B cell (primary cell): ENCODE results near the gene SCFD2. TPM values are rescaled to one million over a fixed set of nuclear protein-coding genes. Genes with fewer than 3 reads are reported as not detected.

Experiments used
- ATAC-seq: fragments of 200-7000 bp; cut with Tn5 transposase; one replicate; pipeline ENCODE4 v1.10.0; 2021; ENCODE audit warnings: low read depth, mild to moderate bottlenecking, moderate number of reproducible peaks, moderate library complexity
- CTCF ChIA-PET: fragments of 350-600 bp; sonication (Branson Sonifier 250); formaldehyde crosslinking; loops from one replicate; lab custom pipeline; 2021; ENCODE audit warnings: antibody characterized with exemption, inconsistent platforms; lab: Charles Lee
- POLR2A ChIA-PET: fragments of 350-600 bp; sonication (Branson Sonifier 250); formaldehyde crosslinking; loops from one replicate; lab custom pipeline; 2021; ENCODE audit warnings: antibody characterized with exemption; lab: Charles Lee
- DNase-seq: peaks from one replicate; pipeline ENCODE4 v3.0.0; 2013
- H2AFZ ChIP-seq: 2 replicates; pipeline ENCODE4 v1.6.1; 2012; ENCODE audit warnings: mild to moderate bottlenecking, low read depth, low read length; ENCODE audit not compliant: insufficient read depth, poor library complexity, severe bottlenecking
- H3K27ac ChIP-seq, 2 donors: 1 replicate in 1 of 2; 2 replicates in 1 of 2; pipeline ENCODE4 v1.5.1; 2012 to 2013; ENCODE audit warnings: low read length in 2 of 2, mild to moderate bottlenecking in 2 of 2, moderate library complexity in 1 of 2
- H3K27me3 ChIP-seq, 4 experiments: fragments of 200-600 bp in 1 of 4; sonication (generic) in 1 of 4; replicated peaks in 1 of 4; 1 replicate in 2 of 4; 2 replicates in 2 of 4; pipeline versions ENCODE4 v1.6.1 to v1.7.0; 2013 to 2016; ENCODE audit warnings: low read length in 3 of 4, mild to moderate bottlenecking in 2 of 4, mixed read lengths in 1 of 4, moderate library complexity in 1 of 4; ENCODE audit not compliant: insufficient read depth in 4 of 4, control insufficient read depth in 3 of 4; ENCODE audit errors: control extremely low read depth in 1 of 4
- H3K36me3 ChIP-seq, 2 experiments: replicated peaks in 1 of 2; 1 replicate in 1 of 2; 2 replicates in 1 of 2; pipeline versions ENCODE4 v1.6.1 to v1.7.1; 2013; ENCODE audit warnings: low read length in 1 of 2; ENCODE audit not compliant: insufficient read depth in 2 of 2, control insufficient read depth in 1 of 2; ENCODE audit errors: control extremely low read depth in 1 of 2, extremely low read depth in 1 of 2
- H3K4me1 ChIP-seq, 2 donors: fragments of 200-600 bp in 1 of 2; sonication (generic) in 1 of 2; 1 replicate in 1 of 2; 2 replicates in 1 of 2; pipeline versions ENCODE4 v1.5.1 to v1.6.1; 2013 to 2017; ENCODE audit warnings: low read length in 2 of 2; ENCODE audit not compliant: control insufficient read depth in 2 of 2, insufficient read depth in 2 of 2
- H3K4me2 ChIP-seq: replicated peaks from 2 replicates; pipeline ENCODE3; 2012; ENCODE audit warnings: mild to moderate bottlenecking, low read depth, low read length; ENCODE audit not compliant: poor library complexity, severe bottlenecking
- H3K4me3 ChIP-seq, 5 experiments: fragments of 200-600 bp in 1 of 5; sonication (generic) in 1 of 5; 1 replicate in 3 of 5; 2 replicates in 2 of 5; pipeline versions ENCODE4 v1.5.1 to v1.7.0; 2011 to 2016; ENCODE audit warnings: low read length in 4 of 5, mild to moderate bottlenecking in 4 of 5, low read depth in 2 of 5, control low read depth in 1 of 5, moderate library complexity in 1 of 5; ENCODE audit not compliant: insufficient read depth in 1 of 5; ENCODE audit errors: control extremely low read depth in 1 of 5, extremely low read depth in 1 of 5
- H3K79me2 ChIP-seq: fragments of 200-600 bp; sonication (generic); one replicate; pipeline ENCODE4 v1.6.0; 2016; ENCODE audit warnings: low read length; ENCODE audit not compliant: control insufficient read depth, insufficient read depth
- H3K9ac ChIP-seq: fragments of 200-600 bp; sonication (generic); 2 replicates; pipeline ENCODE4 v1.6.1; 2017; ENCODE audit warnings: mild to moderate bottlenecking, low read length, moderate library complexity
- H3K9me3 ChIP-seq, 3 donors: one replicate each; pipeline versions ENCODE4 v1.6.1 to v1.7.1; 2013; ENCODE audit warnings: low read length in 2 of 3; ENCODE audit not compliant: control insufficient read depth in 2 of 3, insufficient read depth in 1 of 3; ENCODE audit errors: control extremely low read depth in 1 of 3
- H4K20me1 ChIP-seq: 2 replicates; pipeline ENCODE4 v1.6.0; 2012; ENCODE audit warnings: mild to moderate bottlenecking, low read length; ENCODE audit not compliant: insufficient read depth, control insufficient read depth, poor library complexity, severe bottlenecking
- H3K27ac Mint-ChIP-seq: one replicate; pipeline ENCODE4 v1.8.0; 2021; ENCODE audit warnings: mixed read lengths
- H3K27me3 Mint-ChIP-seq: one replicate; pipeline ENCODE4 v1.8.0; 2021; ENCODE audit warnings: mixed read lengths
- H3K4me1 Mint-ChIP-seq: one replicate; pipeline ENCODE4 v1.8.0; 2021; ENCODE audit warnings: mixed read lengths
- H3K4me3 Mint-ChIP-seq: one replicate; pipeline ENCODE4 v1.8.0; 2021; ENCODE audit warnings: mixed read lengths
- H3K9me3 Mint-ChIP-seq: one replicate; pipeline ENCODE4 v1.8.0; 2022; ENCODE audit warnings: mixed read lengths; ENCODE audit not compliant: insufficient read depth
- EZH2 ChIP-seq: IDR thresholded peaks from 2 replicates; pipeline ENCODE4 v1.6.1; 2012; ENCODE audit warnings: borderline replicate concordance, low read depth, mild to moderate bottlenecking, moderate library complexity, low read length; ENCODE audit not compliant: insufficient read depth, poor library complexity, severe bottlenecking
- WGBS: methylation state at CpG from one replicate; pipeline ENCODE4 v1.1.5; 2013; ENCODE audit warnings: missing lambda C conversion rate; ENCODE audit not compliant: insufficient coverage; 5-methylcytosine and 5-hydroxymethylcytosine counted together
- intact Hi-C: fragments of 100-400 bp; cut with micrococcal nuclease; formaldehyde crosslinking; loops from one replicate; pipeline ENCODE4 v1.10.0; 2022
- polyA plus RNA-seq: library from polyadenylated mRNA; depleted of rRNA; stranded (reverse); fragments of >200 nt; gene quantifications from 2 replicates; pipeline ENCODE4 v1.2.3, GENCODE V29; 2012
- total RNA-seq, 2 donors: library from RNA; stranded (reverse); fragments of 120-200 nt in 1 of 2; gene quantifications; 1 replicate in 1 of 2; 2 replicates in 1 of 2; pipeline versions ENCODE4 v1.2.3 to v1.2.4, GENCODE V29; 2013 to 2022
- TF ChIP-seq, protein P1 (sequence below): fragments of 200-600 bp; IDR thresholded peaks from one replicate; pipeline ENCODE4 v1.8.0; 2022; ENCODE audit warnings: antibody characterized with exemption, mild to moderate bottlenecking

The SCFD2 gene
- total and polyA plus RNA-seq, 2 donors (not counting 1 experiment from before 2014, with no cell fraction given): 12.8 to 20.4 TPM

DNA sequence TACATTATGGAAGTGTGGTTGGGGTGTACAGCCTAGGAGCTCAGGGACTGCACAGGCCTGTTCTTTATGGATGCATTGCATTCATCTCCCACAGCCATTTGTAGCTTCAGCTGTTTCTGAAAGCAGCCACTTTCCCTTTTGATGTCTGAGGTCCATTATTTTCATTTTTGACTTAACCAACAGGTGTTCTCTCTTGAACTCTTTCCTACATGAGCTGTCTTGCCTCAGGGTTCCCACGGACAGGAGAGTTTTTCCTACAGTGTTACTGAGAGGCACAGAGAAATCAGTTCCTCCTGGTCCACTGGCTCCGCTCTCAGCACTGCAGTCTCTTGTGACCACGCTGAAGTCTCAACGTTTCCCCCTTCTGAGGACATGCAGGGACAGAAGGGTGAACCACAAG, 416.5 kb downstream of the SCFD2 start:
- H3K9me3 ChIP-seq: no peaks in the 10 kb centered on the region
- H4K20me1 ChIP-seq: no peaks in the 10 kb centered on the region
- 89% methylated on average over 4 of the region's 4 CpGs for WGBS
- no peaks in the 10 kb centered on the region for H3K9me3 Mint-ChIP-seq
- intact Hi-C loops: no loop called here
- H3K4me1 Mint-ChIP-seq: no peaks in the 10 kb centered on the region
- H3K9ac ChIP-seq: no peak overlapping the region
- no peak overlapping the region for H3K4me3 ChIP-seq
- H3K27ac Mint-ChIP-seq: no peak overlapping the region
- TF ChIP-seq EZH2: no peak
- TF ChIP-seq, protein P1, sequence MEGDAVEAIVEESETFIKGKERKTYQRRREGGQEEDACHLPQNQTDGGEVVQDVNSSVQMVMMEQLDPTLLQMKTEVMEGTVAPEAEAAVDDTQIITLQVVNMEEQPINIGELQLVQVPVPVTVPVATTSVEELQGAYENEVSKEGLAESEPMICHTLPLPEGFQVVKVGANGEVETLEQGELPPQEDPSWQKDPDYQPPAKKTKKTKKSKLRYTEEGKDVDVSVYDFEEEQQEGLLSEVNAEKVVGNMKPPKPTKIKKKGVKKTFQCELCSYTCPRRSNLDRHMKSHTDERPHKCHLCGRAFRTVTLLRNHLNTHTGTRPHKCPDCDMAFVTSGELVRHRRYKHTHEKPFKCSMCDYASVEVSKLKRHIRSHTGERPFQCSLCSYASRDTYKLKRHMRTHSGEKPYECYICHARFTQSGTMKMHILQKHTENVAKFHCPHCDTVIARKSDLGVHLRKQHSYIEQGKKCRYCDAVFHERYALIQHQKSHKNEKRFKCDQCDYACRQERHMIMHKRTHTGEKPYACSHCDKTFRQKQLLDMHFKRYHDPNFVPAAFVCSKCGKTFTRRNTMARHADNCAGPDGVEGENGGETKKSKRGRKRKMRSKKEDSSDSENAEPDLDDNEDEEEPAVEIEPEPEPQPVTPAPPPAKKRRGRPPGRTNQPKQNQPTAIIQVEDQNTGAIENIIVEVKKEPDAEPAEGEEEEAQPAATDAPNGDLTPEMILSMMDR: no peak
- DNase-seq: no peak
- CTCF ChIA-PET: no interaction called here
- H3K27me3 Mint-ChIP-seq: no peaks in the 10 kb centered on the region
- no peaks in the 10 kb centered on the region for H3K4me1 ChIP-seq
- no peak overlapping the region for H3K4me2 ChIP-seq
- H3K36me3 ChIP-seq: no peaks in the 10 kb centered on the region
- no peaks in the 10 kb centered on the region for H3K27me3 ChIP-seq
- H3K4me3 Mint-ChIP-seq: no peak overlapping the region
- no peaks in the 10 kb centered on the region for H3K79me2 ChIP-seq
- POLR2A ChIA-PET: no interaction called here
- H2AFZ ChIP-seq: no peak overlapping the region
- no peak for ATAC-seq
- H3K27ac ChIP-seq: no peak overlapping the region

DNA sequence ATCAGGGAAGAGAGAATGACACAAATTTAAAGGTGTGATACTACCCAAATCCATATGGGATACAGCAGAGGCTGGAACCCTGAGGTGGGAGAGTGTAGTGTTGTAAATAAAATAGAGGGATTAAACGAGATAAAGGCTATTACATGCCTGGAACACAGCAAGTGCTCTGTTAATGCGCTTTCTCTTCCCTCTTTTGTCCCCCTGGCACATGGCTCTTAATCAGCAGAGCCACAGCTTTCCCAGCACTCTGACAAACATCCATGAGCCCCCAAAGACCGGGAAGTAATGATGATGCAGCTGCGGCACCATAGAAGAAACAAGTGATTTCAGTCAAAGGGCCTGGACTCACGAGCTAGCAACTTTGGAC, 417.8 kb downstream of the SCFD2 start:
- Histone ChIP-seq H3K4me3 (no peak overlapping the region), H3K4me2 (no peak overlapping the region), H3K36me3 (no peaks in the 10 kb centered on the region), H4K20me1 (no peaks in the 10 kb centered on the region), H3K4me1 (no peaks in the 10 kb centered on the region), H3K79me2 (no peaks in the 10 kb centered on the region), H3K27me3 (no peaks in the 10 kb centered on the region), H2AFZ (no peak overlapping the region), H3K9ac (no peak overlapping the region), H3K27ac (no peak overlapping the region), H3K9me3 (no peaks in the 10 kb centered on the region)
- Mint-ChIP-seq H3K27ac (no peak overlapping the region), H3K27me3 (no peaks in the 10 kb centered on the region), H3K4me1 (no peaks in the 10 kb centered on the region), H3K4me3 (no peak overlapping the region), H3K9me3 (no peaks in the 10 kb centered on the region)
- intact Hi-C loops: no loop called here
- ChIA-PET POLR2A (no interaction called here), CTCF (no interaction called here)
- DNase-seq: no peak
- no peak for TF ChIP-seq EZH2
- TF ChIP-seq, protein P1: no peak
- 100% methylated on average over 3 of the region's 5 CpGs for WGBS
- ATAC-seq: no peak
